Tibial nerve (tissue), 4 donors: ENCODE measurements around the gene DNAJB4.

ENCODE experiments used
- EP300 ChIP-seq, 2 donors: sonication (generic); formaldehyde crosslinking; IDR thresholded peaks; one replicate each; pipeline ENCODE4 v1.6.1; 2017; ENCODE audit warnings: antibody characterized with exemption in 2 of 2, mild to moderate bottlenecking in 1 of 2
- TF ChIP-seq, protein P1 (sequence below), 5 experiments: fragments of 200-600 bp in 3 of 5; fragments of 450-650 bp in 2 of 5; sonication (generic) in 3 of 5; IDR thresholded peaks; one replicate each; pipeline ENCODE4 v1.5.1; 2016 to 2019; ENCODE audit warnings: antibody characterized with exemption in 5 of 5, mild to moderate bottlenecking in 3 of 5, moderate library complexity in 2 of 5

DNA sequence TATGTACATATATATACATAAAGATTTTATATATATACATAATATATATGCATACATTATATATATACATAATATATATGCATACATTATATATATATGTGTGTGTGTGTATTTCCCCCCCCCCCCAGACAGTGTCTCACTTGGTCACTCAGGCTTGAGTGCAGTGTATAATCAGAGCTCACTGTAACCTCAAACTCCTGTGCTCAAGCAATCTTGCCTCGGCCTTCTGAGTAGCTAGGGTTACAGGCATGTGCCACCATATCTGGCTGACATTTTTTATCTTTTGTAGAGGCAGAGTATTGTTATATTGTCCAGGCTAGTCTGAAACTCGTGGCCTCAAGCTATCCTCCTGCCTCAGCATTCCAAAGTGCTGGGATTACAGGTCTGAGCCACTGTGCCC is 16.8 kb upstream of the DNAJB4 start:
- TF ChIP-seq, protein P1, sequence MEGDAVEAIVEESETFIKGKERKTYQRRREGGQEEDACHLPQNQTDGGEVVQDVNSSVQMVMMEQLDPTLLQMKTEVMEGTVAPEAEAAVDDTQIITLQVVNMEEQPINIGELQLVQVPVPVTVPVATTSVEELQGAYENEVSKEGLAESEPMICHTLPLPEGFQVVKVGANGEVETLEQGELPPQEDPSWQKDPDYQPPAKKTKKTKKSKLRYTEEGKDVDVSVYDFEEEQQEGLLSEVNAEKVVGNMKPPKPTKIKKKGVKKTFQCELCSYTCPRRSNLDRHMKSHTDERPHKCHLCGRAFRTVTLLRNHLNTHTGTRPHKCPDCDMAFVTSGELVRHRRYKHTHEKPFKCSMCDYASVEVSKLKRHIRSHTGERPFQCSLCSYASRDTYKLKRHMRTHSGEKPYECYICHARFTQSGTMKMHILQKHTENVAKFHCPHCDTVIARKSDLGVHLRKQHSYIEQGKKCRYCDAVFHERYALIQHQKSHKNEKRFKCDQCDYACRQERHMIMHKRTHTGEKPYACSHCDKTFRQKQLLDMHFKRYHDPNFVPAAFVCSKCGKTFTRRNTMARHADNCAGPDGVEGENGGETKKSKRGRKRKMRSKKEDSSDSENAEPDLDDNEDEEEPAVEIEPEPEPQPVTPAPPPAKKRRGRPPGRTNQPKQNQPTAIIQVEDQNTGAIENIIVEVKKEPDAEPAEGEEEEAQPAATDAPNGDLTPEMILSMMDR (IDR thresholded peaks at IDR 0.05), result no peak
- TF ChIP-seq EP300 (IDR thresholded peaks at IDR 0.05), result no peak
